HG02642 (cell line): ENCODE results near the gene CDC73.
"Not testable (repeated sequence)": the region's sequence is repeated elsewhere in the genome, so short reads cannot be mapped to it uniquely, and the experiment has no call there.

Experiments
- ATAC-seq: cut with Tn5 transposase; IDR thresholded peaks from one replicate; pipeline ENCODE4 v1.9.1; 2021; ENCODE audit warnings: mild to moderate bottlenecking; ENCODE audit not compliant: unreplicated experiment, poor library complexity

Gene CDC73

GRCh38 chr1:193216920-193217319 lies 95.1 kb downstream of the CDC73 start:
- no peak for ATAC-seq

GRCh38 chr1:193219391-193219790 lies 97.6 kb downstream of the CDC73 start:
- ATAC-seq: no peak

- no peak for ATAC-seq
These were observed 99.8 kb downstream of the CDC73 start for GRCh38 chr1:193221651-193222050.

DNA sequence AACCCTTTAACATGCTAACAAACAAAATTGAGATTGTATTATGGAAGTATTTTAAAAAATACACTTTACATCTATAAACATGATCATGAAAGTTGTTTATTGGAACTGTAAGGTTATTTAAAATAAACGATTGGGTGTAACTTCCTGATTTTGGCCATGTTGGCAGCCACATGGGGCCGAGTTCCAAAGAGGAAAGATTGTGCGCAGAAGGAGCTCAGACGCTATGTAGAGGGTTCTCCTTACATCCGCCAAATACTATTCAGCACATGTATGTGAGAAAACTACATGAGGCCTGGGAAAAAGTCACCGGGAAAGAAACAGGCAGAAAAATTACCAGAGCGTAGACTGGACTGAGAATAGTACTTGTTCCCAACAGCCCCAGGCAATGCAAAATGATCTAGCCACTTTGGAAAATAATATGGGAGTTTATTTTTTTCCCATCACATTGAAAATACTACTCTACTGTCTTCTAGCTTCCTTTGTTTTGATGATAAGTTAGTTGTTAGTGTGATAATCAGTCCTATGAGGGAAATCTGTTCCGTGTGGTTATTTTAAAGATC lies 100.3 kb downstream of the CDC73 start:
- ATAC-seq: no peak

DNA sequence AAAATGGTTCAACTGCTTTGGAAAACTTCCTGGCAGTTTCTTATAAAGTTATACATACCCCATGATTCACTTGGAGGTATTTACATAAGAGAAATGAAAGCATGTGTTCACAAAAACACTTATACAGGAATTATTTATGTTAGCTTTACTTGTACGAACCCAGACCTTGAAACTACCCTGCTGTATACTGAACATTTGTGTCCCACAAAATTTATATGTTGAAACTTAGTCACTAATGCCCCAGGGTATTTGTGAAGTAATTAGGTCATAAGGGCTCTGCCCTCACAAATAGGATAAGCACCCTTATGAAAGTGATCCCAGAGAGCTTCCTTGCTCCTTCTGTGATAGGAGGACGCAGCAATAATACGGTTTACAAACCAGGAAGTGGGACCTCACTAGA lies 107.3 kb downstream of the CDC73 start:
- no peak for ATAC-seq

GRCh38 chr1:193231146-193231545 lies 109.3 kb downstream of the CDC73 start:
- not testable (repeated sequence) for ATAC-seq

GRCh38 chr1:193234530-193234929 lies 112.7 kb downstream of the CDC73 start:
- ATAC-seq: no peak

DNA sequence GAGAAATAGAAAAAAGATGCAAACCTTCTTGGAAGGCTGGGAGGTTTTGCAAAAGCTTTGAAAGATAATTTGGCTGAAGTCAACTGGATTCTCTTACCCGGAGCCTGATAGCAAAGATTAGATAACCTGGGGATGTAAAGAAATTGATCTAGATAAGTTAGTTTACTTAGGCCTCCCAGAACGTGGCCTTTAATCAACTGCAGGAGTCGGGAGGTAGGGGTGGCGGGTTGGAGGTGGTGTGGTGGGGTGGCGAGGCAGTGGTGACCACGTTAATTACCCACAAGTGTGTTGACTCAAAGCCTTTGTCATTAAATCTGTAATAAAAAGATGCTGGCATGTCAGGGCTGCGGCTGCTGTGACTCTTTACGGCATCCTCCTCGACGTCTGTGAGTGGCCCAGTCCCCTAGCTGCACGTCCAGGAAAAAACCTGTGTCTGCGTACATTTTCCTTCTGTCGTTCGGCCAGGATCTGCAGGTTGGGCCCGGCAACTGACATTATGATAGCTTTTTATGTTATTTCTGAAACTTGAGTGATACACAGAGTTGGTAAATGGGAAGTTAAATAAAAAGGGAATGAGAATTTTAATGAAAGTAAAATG lies 115.6 kb downstream of the CDC73 start:
- no peak for ATAC-seq

DNA sequence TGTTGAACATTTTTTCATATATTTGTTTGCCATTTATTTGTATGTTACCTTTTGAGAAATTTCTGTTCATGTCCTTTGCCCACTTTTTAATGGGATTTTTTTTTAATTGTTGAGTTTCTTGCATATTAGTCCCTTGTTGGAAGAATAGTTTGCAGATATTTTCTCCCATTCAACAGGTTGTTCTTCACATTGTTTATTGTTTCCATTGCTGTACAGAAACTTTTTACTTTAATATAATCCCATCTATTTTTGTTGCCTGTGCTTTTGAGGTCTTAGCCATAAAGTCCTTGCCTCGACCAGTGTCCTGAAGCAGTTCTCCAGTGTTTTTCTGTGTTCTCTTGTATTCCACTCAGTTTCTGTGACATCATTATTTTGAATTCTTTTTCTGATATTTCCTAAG lies 118.8 kb downstream of the CDC73 start:
- no peak for ATAC-seq

DNA sequence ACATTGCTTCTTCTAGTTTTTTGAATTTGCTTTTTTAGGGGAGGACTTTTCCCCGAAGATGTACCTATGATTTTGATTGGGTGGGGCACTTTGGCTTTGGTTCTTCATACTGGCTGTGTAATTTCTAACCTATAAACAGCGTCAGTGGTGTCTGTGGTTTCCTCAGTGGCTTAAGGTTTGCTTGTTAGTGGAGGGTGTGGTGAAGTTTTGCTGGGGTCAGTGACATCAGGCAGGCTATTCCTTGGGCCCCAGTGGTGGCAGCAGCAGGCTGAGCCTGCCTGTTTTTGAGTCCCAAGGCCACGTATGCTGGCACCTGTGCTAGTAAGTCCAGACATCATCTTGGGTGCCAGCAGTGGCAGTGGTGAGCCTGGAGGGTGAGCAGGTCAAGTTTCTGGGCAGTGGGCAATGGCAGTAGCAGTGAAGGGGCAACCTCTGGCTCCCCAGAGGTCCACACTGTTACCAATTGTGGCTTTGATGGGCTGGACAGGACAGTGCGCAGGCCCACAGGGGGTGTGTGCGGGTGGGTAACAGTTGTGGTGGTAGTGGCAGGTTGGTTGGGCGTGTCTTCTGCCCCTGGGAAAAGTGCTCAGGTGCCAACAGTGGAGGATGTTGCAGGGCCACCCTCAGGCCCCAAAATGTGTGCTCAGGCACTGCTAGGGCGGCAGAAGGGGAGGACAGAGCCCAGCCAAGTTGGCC lies 119.4 kb downstream of the CDC73 start:
- ATAC-seq: no peak

- ATAC-seq: no peak
These were observed 120.2 kb downstream of the CDC73 start for GRCh38 chr1:193242000-193242399.

GRCh38 chr1:193249187-193249586 lies 127.4 kb downstream of the CDC73 start:
- no peak for ATAC-seq

DNA sequence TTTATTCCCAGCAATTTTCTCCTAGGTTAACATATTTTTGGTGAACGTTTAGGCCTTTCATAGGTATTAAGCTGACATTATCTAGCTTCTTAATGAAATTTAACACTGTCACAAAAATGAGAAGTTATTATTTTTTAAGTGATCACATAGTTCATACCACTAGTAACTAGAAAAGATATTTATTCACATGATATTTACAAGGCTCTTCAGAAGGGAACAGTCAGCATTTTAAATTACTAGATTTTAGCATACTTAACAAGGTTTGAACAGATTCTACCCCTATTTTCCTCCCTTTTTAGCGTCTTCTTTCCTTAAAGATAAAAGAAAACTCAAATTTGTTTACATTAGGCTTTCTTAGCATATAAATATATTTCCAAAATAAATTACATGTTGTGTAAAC lies 130.1 kb downstream of the CDC73 start:
- ATAC-seq: no peak

- no peak for ATAC-seq
These were observed 134.2 kb downstream of the CDC73 start for GRCh38 chr1:193256019-193256418.

DNA sequence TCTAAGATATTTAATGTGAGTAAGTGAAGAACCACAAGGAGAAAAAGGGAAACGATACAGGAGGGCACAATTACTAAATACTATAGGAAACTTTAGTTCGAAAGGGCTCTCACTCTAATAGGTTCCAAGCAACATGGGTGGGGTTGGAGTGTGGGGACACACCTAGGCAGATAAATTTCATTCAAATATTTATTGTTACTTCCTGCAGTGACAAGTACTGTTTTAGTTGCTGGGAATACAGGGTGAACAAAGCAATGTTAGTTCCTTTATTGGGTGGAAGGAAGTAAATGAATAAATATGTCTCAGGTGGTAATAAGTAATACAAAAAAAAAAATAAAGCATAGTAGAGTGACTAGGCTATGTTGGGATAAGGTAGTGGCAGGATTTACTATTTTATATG lies 137.8 kb downstream of the CDC73 start:
- no peak for ATAC-seq

DNA sequence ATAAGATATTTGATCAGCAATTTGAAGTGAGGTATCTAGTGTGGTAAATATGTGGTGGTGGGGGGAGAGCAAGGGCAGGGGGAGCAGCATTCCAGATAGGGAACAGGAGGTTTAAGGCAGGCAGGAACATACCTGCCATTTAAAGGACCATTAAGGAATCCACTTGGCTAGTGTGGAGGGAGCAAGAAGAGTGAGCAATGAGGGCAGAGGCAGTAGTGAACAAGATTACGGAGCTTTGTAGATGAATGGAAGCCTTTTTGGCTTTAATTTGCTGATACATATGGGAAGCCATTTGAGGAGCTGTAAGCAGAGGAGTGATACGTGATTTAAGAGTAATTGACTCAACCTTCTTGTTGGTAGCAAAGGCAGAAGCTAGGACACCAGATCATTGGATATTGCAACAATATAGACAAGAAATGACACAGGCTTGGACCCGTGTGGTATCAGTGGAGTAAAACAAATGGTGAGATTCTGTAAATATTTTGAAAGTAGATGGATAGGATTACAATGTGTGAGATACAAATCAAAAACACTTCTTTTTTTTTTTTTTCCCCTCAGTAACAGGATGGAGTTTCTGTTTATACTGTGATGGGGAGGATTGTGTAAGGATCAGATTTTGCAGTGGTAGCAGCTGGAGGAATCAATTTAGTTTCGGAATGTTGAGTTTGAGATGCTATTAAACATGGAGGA lies 138.4 kb downstream of the CDC73 start:
- ATAC-seq: no peak

DNA sequence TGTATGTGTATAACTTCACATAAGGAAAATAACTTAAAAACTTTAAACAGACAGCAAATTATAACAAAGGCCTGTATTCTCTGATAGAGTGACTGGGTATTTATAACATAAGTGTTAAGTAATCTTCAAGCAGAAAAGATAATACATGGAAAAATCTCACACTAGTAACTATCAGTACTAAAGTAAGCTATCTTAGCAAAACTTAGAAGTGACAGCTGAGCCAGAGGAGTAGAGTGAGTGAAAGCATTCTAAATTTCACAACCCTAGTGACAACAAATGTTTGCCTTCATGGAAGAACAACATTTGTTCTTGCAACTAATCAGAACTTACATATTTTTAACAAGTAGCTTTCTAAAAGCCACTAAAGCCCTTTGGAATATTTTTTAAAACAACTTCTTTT lies 139.1 kb downstream of the CDC73 start:
- ATAC-seq: no peak

- ATAC-seq: no peak
These were observed 140.8 kb downstream of the CDC73 start for GRCh38 chr1:193262661-193263060.

DNA sequence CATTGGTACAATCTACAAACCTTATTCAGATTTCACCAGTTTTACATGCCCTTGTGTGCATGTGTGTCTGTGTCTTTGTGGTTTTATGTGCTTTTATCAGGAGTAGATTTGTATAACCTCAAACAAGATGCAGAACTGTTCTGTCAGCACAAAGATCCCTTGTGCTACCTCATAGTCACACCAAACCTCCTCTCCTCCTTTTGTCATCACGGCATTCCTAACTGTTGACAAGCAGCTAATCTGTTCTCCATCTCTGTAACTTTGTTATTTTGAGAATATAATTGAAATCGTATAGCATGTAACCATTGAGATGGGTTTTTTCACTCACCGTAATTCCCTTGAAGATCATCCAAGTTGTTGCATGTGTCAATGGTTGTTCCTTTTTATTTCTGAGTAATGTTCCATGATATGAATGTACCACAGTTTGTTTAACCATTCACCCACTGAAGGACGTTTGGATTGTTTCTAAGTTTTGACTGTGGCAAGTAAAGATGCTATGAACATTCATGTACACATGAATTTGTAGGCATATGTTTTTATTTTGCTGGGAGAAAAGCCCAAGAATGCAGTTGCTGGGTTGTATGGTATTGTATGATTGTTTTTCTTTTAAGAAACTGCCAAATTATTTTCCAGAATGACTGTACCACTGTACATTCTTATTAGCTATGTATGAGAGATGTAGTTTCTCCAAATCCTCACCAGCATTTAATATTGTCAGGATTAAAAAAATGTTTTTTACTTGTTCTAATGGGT lies 142.7 kb downstream of the CDC73 start:
- ATAC-seq: no peak

- ATAC-seq: no peak
These were observed 143.9 kb downstream of the CDC73 start for GRCh38 chr1:193265716-193266115.

DNA sequence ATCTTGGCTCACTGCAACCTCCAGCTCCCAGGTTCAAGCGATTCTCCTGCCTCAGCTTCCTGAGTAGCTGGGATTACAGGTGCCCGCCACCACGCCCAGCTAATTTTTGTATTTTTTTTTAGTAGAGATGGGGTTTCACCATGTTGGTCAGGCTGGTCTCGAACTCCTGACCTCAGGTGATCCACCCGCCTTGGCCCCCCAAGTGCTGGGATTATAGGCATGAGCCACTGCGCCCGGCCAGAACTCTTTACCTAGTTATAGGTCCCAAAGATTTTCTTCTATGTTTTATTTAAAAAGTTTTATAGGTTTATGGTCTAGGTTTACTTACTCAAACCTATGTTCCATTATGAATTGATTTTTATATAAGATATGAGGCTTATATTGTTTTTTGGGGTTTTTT lies 145.0 kb downstream of the CDC73 start:
- ATAC-seq: not testable (repeated sequence)
